GM12878 (cell line): Measurements from ENCODE around the gene WWOX. TPM values are rescaled to one million over a fixed set of nuclear protein-coding genes. Genes with fewer than 3 reads are reported as not detected.

Source experiments
- ATAC-seq: fragments of 200-7000 bp; cut with Tn5 transposase; 3 replicates; pipeline ENCODE4 v1.9.1; 2020; ENCODE audit warnings: mild to moderate bottlenecking, moderate library complexity
- BruUV-seq: library from RNA; stranded (reverse); fragments of 400-500 nt; replicated peaks from 2 replicates; lab custom pipeline; 2021; lab: Mats Ljungman, UMichigan
- CTCF ChIA-PET: fragments of 300-600 bp; sonication (Branson Sonifier 250); formaldehyde crosslinking; extraction: SDS; loops from one replicate; lab custom pipeline; 2021; ENCODE audit warnings: inconsistent platforms; lab: Yijun Ruan, JAX
- POLR2A ChIA-PET: fragments of 350-600 bp; formaldehyde crosslinking; extraction: SDS; loops from one replicate; lab custom pipeline; 2021; ENCODE audit warnings: inconsistent platforms; lab: Charles Lee
- RAD21 ChIA-PET: fragments of 300-600 bp; sonication (Branson Sonifier 250); formaldehyde crosslinking; loops from one replicate; lab custom pipeline; 2023; ENCODE audit warnings: antibody characterized with exemption; ENCODE audit not compliant: unreplicated experiment; lab: Charles Lee
- SMC1A ChIA-PET: fragments of 300-600 bp; sonication (Branson Sonifier 250); formaldehyde crosslinking; loops from one replicate; lab custom pipeline; 2023; ENCODE audit not compliant: unreplicated experiment, uncharacterized antibody; lab: Charles Lee
- DNase-seq: peaks from one replicate; pipeline ENCODE4 v3.0.0-alpha.2; 2011; ENCODE audit warnings: low read depth, low spot score
- FAIRE-seq: peaks from 3 replicates; lab custom pipeline; 2011; peaks lifted over from hg19 to GRCh38; lab: Jason Lieb, UNC
- H2AFZ ChIP-seq: 2 replicates; pipeline ENCODE4 v1.6.0; 2011; ENCODE audit warnings: low read depth, low read length, control low read depth; ENCODE audit not compliant: control insufficient read depth
- H3K27ac ChIP-seq: 2 replicates; pipeline ENCODE4 v1.5.1; 2011; ENCODE audit warnings: control low read depth; ENCODE audit not compliant: control insufficient read depth, insufficient read depth
- H3K27me3 ChIP-seq, 2 experiments: replicated peaks in 1 of 2; 2 replicates each; pipeline versions ENCODE4 v1.6.0 to v1.6.1; 2011; ENCODE audit warnings: low read length in 1 of 2; ENCODE audit not compliant: control insufficient read depth in 2 of 2, insufficient read depth in 2 of 2
- H3K36me3 ChIP-seq, 2 experiments: 2 replicates each; pipeline ENCODE4 v1.5.1; 2011; ENCODE audit warnings: low read length in 1 of 2; ENCODE audit not compliant: control insufficient read depth in 2 of 2, insufficient read depth in 2 of 2
- H3K4me1 ChIP-seq: 2 replicates; pipeline ENCODE4 v1.6.1; 2011; ENCODE audit warnings: mild to moderate bottlenecking, low read length, moderate library complexity, mixed read lengths; ENCODE audit not compliant: control insufficient read depth, insufficient read depth
- H3K4me2 ChIP-seq: 2 replicates; pipeline ENCODE4 v1.6.0; 2011; ENCODE audit warnings: control low read depth; ENCODE audit not compliant: control insufficient read depth, insufficient read depth
- H3K4me3 ChIP-seq: fragments of 200-600 bp; sonication (generic); 2 replicates; pipeline ENCODE4 v1.5.1; 2016
- H3K79me2 ChIP-seq: 2 replicates; pipeline ENCODE4 v1.6.0; 2011; ENCODE audit warnings: low read length; ENCODE audit not compliant: control insufficient read depth, insufficient read depth
- H3K9ac ChIP-seq: 2 replicates; pipeline ENCODE4 v1.8.0; 2011; ENCODE audit warnings: low read length, control low read depth, mixed read lengths; ENCODE audit not compliant: control insufficient read depth, insufficient read depth
- H3K9me3 ChIP-seq: replicated peaks from 3 replicates; pipeline ENCODE4 v1.5.1; 2011; ENCODE audit warnings: mild to moderate bottlenecking, low read length; ENCODE audit not compliant: control insufficient read depth, insufficient read depth
- H4K20me1 ChIP-seq: 2 replicates; pipeline ENCODE4 v1.6.0; 2011; ENCODE audit not compliant: control insufficient read depth, insufficient read depth
- BMI1 ChIP-seq: fragments of 450-650 bp; IDR thresholded peaks from 2 replicates; pipeline ENCODE4 v1.6.1; 2016; ENCODE audit warnings: mild to moderate bottlenecking, moderate library complexity, borderline replicate concordance
- KAT2A ChIP-seq: conservative IDR thresholded peaks from 2 replicates; pipeline ENCODE4 v1.6.1; 2011; ENCODE audit warnings: low read depth, low read length; ENCODE audit not compliant: control insufficient read depth
- MEF2A ChIP-seq: IDR thresholded peaks from 2 replicates; pipeline ENCODE4 v1.6.1; 2011; ENCODE audit warnings: low read depth, mild to moderate bottlenecking, low read length, moderate library complexity; ENCODE audit not compliant: insufficient read depth
- NFIC ChIP-seq: IDR thresholded peaks from 2 replicates; pipeline ENCODE4 v1.6.1; 2012; ENCODE audit warnings: low read depth, mild to moderate bottlenecking, inconsistent platforms, low read length, moderate library complexity
- NFYA ChIP-seq: IDR thresholded peaks from 2 replicates; pipeline ENCODE4 v1.6.1; 2011; ENCODE audit warnings: low read depth, mild to moderate bottlenecking, low read length, improper control_type of control experiment, borderline replicate concordance
- NR2C1 ChIP-seq: fragments of 450-650 bp; IDR thresholded peaks from 2 replicates; pipeline ENCODE4 v1.6.1; 2017; ENCODE audit warnings: antibody characterized with exemption, mild to moderate bottlenecking, moderate library complexity
- NR2C2 ChIP-seq: IDR thresholded peaks from 2 replicates; pipeline ENCODE4 v1.6.1; 2011; ENCODE audit warnings: borderline replicate concordance, low read depth; ENCODE audit not compliant: control insufficient read depth, insufficient read length
- PAX8 ChIP-seq: fragments of 450-650 bp; IDR thresholded peaks from 2 replicates; pipeline ENCODE4 v1.6.1; 2017; ENCODE audit warnings: mild to moderate bottlenecking, moderate library complexity
- SMAD5 ChIP-seq: IDR thresholded peaks from 2 replicates; pipeline ENCODE4 v1.6.1; 2016; ENCODE audit warnings: antibody characterized with exemption, low read depth
- TBL1XR1 ChIP-seq: IDR thresholded peaks from 2 replicates; pipeline ENCODE4 v1.6.1; 2012; ENCODE audit warnings: low read depth, low read length, improper control_type of control experiment
- TCF7 ChIP-seq: IDR thresholded peaks from 2 replicates; pipeline ENCODE4 v1.6.1; 2014; ENCODE audit warnings: antibody characterized with exemption, borderline replicate concordance
- WGBS: methylation state at CpG from one replicate; pipeline ENCODE4 v1.1.6; 2016; ENCODE audit warnings: low lambda C conversion rate; ENCODE audit not compliant: insufficient replicate concordance, insufficient coverage; ENCODE audit errors: missing lambda C conversion rate; 5-methylcytosine and 5-hydroxymethylcytosine counted together
- in situ Hi-C: fragments of 300-500 bp; cut with MboI; formaldehyde crosslinking; loops from 9 replicates; pipeline ENCODE4 v1.14.3; 2018; ENCODE audit warnings: mixed read lengths
- intact Hi-C: fragments of 100-400 bp; cut with micrococcal nuclease; formaldehyde crosslinking; loops from one replicate; pipeline ENCODE4 v1.14.2; 2022; ENCODE audit not compliant: unreplicated experiment
- polyA plus RNA-seq, 11 experiments: library from polyadenylated mRNA; depleted of rRNA in 4 of 11; unstranded in 6 of 11; stranded (reverse) in 5 of 11; fragments of >200 nt; fragmentation: Nextera tagmentation in 4 of 11; fragmentation: Illumina TruSeq in 1 of 11; extraction: Ambion mirVana in 4 of 11; extraction: Trizol in 1 of 11; gene quantifications; 1 replicate in 1 of 11; 2 replicates in 10 of 11; pipeline versions ENCODE4 v1.2.1 to v1.2.3, GENCODE V29; 2011 to 2016; ENCODE audit warnings: inconsistent platforms in 2 of 11, missing spikeins in 2 of 11, low read depth in 1 of 11
- total RNA-seq, 4 experiments: library from RNA; depleted of rRNA in 3 of 4; stranded (reverse); fragments of >200 nt in 3 of 4; fragmentation: Illumina TruSeq in 1 of 4; extraction: Trizol in 1 of 4; gene quantifications; 2 replicates each; pipeline versions ENCODE4 v1.2.1 to v1.2.3, GENCODE V29; 2013 to 2021
- TF ChIP-seq, protein P1 (sequence below): IDR thresholded peaks from 2 replicates; pipeline ENCODE4 v1.6.1; 2011; ENCODE audit warnings: low read depth, mild to moderate bottlenecking, low read length, moderate library complexity, borderline replicate concordance; ENCODE audit errors: extremely low read depth
- TF ChIP-seq, protein P2 (sequence below): IDR thresholded peaks from 2 replicates; pipeline ENCODE4 v1.6.1; 2012; ENCODE audit warnings: low read depth, low read length, improper control_type of control experiment
- TF ChIP-seq, protein P3 (sequence below): fragments of 450-650 bp; IDR thresholded peaks from 2 replicates; pipeline ENCODE4 v1.6.1; 2018; ENCODE audit warnings: borderline replicate concordance, mild to moderate bottlenecking; ENCODE audit not compliant: partially characterized antibody

WWOX gene
- total and polyA plus RNA-seq, 10 of the 15 experiments (the other 5 are each of a cell fraction or from before 2014, with no cell fraction given): 2.8 to 24.4 (median 17.8) TPM

DNA sequence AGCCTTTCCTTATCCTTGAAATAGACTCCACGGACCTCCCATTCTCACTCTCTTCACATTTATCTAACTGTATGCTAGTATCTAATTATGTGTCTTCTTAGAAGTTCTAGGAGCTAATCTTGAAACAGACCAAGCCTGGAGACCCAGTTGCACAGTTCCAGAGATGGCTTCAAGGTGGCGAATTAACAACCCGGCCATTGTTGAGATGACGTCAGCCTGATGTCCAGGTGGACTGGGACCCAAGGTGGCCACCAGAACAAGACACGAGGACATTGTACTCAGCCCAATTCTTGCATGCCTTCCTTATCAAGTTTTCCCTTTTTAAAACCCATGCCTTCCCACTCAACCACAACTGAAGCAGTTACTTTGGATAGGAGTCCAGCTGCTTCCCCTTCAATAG, 29.5 kb upstream of the WWOX start:
- ChIA-PET CTCF (no interaction called here), RAD21 (no interaction called here), SMC1A (no interaction called here), POLR2A (no interaction called here)
- in situ Hi-C loops (no loop called here), intact Hi-C loops (no loop called here)
- Histone ChIP-seq H2AFZ (no peak overlapping the region), H3K4me1 (no peaks in the 10 kb centered on the region), H3K79me2 (no peaks in the 10 kb centered on the region), H3K4me2 (no peak overlapping the region), H4K20me1 (no peaks in the 10 kb centered on the region), H3K36me3 (no peaks in the 10 kb centered on the region), H3K4me3 (no peak overlapping the region), H3K9ac (no peak overlapping the region), H3K27me3 (no peaks in the 10 kb centered on the region; a peak in 1 of 4 replicates), H3K27ac (no peak overlapping the region), H3K9me3 (no peaks in the 10 kb centered on the region)
- WGBS: 43% methylated on average over 5 of the region's 5 CpGs
- DNase-seq (no peak), ATAC-seq (no peak), FAIRE-seq (no peak)
- TF ChIP-seq KAT2A (no peak), NFYA (no peak), PAX8 (no peak), NR2C2 (no peak), TBL1XR1 (no peak)
- TF ChIP-seq, protein P1, sequence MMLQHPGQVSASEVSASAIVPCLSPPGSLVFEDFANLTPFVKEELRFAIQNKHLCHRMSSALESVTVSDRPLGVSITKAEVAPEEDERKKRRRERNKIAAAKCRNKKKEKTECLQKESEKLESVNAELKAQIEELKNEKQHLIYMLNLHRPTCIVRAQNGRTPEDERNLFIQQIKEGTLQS: no peak
- no TSS peak for BruUV-seq

DNA sequence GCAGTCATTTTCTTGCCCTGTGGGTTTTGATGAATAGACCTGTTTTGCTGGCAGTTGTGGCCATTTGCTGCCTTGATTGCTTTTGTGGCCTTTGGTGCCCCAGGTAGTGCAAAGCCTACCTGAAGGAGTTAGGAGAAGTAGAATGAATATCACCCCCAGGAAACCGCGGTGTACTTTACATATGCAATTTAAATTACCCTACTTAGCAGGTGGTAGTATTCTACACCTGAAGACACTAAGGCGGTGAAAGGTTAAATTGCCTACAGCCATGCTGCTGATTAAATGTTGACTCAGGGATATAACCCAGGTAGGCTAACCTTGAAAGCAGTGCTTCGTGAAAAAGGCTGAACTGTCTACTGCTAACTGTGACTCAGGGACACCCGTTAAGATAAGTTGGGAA, 27.2 kb upstream of the WWOX start:
- intact Hi-C loops (no loop called here), in situ Hi-C loops (no loop called here)
- Histone ChIP-seq H2AFZ (no peak overlapping the region), H3K4me3 (no peak overlapping the region), H4K20me1 (no peaks in the 10 kb centered on the region), H3K4me2 (no peak overlapping the region), H3K9me3 (no peaks in the 10 kb centered on the region), H3K36me3 (no peaks in the 10 kb centered on the region), H3K9ac (no peak overlapping the region), H3K4me1 (no peaks in the 10 kb centered on the region), H3K27me3 (no peaks in the 10 kb centered on the region), H3K27ac (no peak overlapping the region), H3K79me2 (no peaks in the 10 kb centered on the region)
- ChIA-PET RAD21 (no interaction called here), POLR2A (no interaction called here), SMC1A (no interaction called here), CTCF (no interaction called here)
- BruUV-seq: no TSS peak
- DNase-seq: no peak
- no peak for FAIRE-seq
- no peak for TF ChIP-seq NFYA
- TF ChIP-seq, protein P2, sequence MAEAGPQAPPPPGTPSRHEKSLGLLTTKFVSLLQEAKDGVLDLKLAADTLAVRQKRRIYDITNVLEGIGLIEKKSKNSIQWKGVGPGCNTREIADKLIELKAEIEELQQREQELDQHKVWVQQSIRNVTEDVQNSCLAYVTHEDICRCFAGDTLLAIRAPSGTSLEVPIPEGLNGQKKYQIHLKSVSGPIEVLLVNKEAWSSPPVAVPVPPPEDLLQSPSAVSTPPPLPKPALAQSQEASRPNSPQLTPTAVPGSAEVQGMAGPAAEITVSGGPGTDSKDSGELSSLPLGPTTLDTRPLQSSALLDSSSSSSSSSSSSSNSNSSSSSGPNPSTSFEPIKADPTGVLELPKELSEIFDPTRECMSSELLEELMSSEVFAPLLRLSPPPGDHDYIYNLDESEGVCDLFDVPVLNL: no peak
- no peak for TF ChIP-seq TCF7
- TF ChIP-seq, protein P3, sequence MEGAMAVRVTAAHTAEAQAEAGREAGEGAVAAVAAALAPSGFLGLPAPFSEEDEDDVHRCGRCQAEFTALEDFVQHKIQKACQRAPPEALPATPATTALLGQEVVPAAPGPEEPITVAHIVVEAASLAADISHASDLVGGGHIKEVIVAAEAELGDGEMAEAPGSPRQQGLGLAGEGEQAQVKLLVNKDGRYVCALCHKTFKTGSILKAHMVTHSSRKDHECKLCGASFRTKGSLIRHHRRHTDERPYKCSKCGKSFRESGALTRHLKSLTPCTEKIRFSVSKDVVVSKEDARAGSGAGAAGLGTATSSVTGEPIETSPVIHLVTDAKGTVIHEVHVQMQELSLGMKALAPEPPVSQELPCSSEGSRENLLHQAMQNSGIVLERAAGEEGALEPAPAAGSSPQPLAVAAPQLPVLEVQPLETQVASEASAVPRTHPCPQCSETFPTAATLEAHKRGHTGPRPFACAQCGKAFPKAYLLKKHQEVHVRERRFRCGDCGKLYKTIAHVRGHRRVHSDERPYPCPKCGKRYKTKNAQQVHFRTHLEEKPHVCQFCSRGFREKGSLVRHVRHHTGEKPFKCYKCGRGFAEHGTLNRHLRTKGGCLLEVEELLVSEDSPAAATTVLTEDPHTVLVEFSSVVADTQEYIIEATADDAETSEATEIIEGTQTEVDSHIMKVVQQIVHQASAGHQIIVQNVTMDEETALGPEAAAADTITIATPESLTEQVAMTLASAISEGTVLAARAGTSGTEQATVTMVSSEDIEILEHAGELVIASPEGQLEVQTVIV: no peak
- no peak for TF ChIP-seq NR2C1
- TF ChIP-seq SMAD5: no peak
- TF ChIP-seq MEF2A: no peak
- TF ChIP-seq BMI1: no peak
- TF ChIP-seq NFIC: no peak
- 13% methylated on average over 5 of the region's 5 CpGs for WGBS
- ATAC-seq: no peak
